SKM-1 (cell line): Measurements from ENCODE around the gene LRRC56.

Source experiments
- DNase-seq: peaks from one replicate; lab custom pipeline; 2025; ENCODE audit not compliant: unreplicated experiment; lab: John Stamatoyannopoulos, UW

Gene LRRC56

GRCh38 chr11:556662-557256 is 19.4 kb downstream of the LRRC56 start:
- DNase-seq: no peak

- no peak for DNase-seq
These were observed 20.2 kb downstream of the LRRC56 start for GRCh38 chr11:557328-558132.

- DNase-seq: no peak
These were observed 21.2 kb downstream of the LRRC56 start for GRCh38 chr11:558503-558902.

GRCh38 chr11:559020-559620 is 21.8 kb downstream of the LRRC56 start:
- no peak for DNase-seq

- DNase-seq: no peak
These were observed 22.5 kb downstream of the LRRC56 start for GRCh38 chr11:559712-560304.

GRCh38 chr11:560305-561147 is 23.2 kb downstream of the LRRC56 start, which contains the start of the genes LMNTD2 and RASSF7:
Gene LMNTD2 (minus strand): TSS chr11:560738. CDS start chr11:560716, 22 bp downstream.
Gene RASSF7 (plus strand): TSS chr11:560970. CDS start chr11:561769, 799 bp downstream.
- peak; percentile 82 for DNase-seq

- DNase-seq: no peak
These were observed 24.0 kb downstream of the LRRC56 start for GRCh38 chr11:561148-562003.

- no peak for DNase-seq
These were observed 24.8 kb downstream of the LRRC56 start for GRCh38 chr11:562046-562645.

- no peak for DNase-seq
These were observed 25.9 kb downstream of the LRRC56 start for GRCh38 chr11:563066-563811.

- no peak for DNase-seq
These were observed 26.7 kb downstream of the LRRC56 start for GRCh38 chr11:563812-564578.

- no peak for DNase-seq
These were observed 28.7 kb downstream of the LRRC56 start for GRCh38 chr11:565921-566509.

- no peak for DNase-seq
These were observed 29.8 kb downstream of the LRRC56 start for GRCh38 chr11:567011-567628.

- DNase-seq: no peak
These were observed 30.4 kb downstream of the LRRC56 start for GRCh38 chr11:567629-568292.

GRCh38 chr11:568306-569157 is 31.2 kb downstream of the LRRC56 start:
- DNase-seq: peak; percentile 83

GRCh38 chr11:569158-569885 is 32.0 kb downstream of the LRRC56 start:
- no peak for DNase-seq
